IMR-90 (cell line): ENCODE results near the gene VPS26C. TPM values are rescaled to one million over a fixed set of nuclear protein-coding genes. Genes with fewer than 3 reads are reported as not detected.
A peak's percentile ranks its signal among the peaks of the same experiment; 100 is the strongest.

Source experiments
- ATAC-seq: fragments of 200-7000 bp; cut with Tn5 transposase; 2 replicates; pipeline ENCODE4 v1.9.1; 2020; ENCODE audit warnings: low read depth, mild to moderate bottlenecking, moderate library complexity
- BruUV-seq: library from RNA; stranded (reverse); fragments of 400-500 nt; replicated peaks from 2 replicates; lab custom pipeline; 2021; lab: Mats Ljungman, UMichigan
- CTCF ChIA-PET: fragments of 300-600 bp; formaldehyde crosslinking; extraction: SDS; loops from one replicate; lab custom pipeline; 2021; ENCODE audit warnings: antibody characterized with exemption; lab: Yijun Ruan, JAX
- POLR2A ChIA-PET: fragments of 300-600 bp; sonication (Branson Sonifier 250); formaldehyde crosslinking; loops from one replicate; lab custom pipeline; 2022; ENCODE audit warnings: antibody characterized with exemption; ENCODE audit not compliant: unreplicated experiment; lab: Charles Lee
- DNase-seq: peaks from one replicate; pipeline ENCODE4 v3.0.0; 2013
- H2AFZ ChIP-seq: replicated peaks from 2 replicates; pipeline ENCODE3; 2013; ENCODE audit warnings: low read length, mild to moderate bottlenecking; ENCODE audit not compliant: poor library complexity
- H2AK5ac ChIP-seq: 2 replicates; pipeline ENCODE4 v1.6.1; 2013; ENCODE audit warnings: low read depth, low read length, inconsistent platforms
- H2AK9ac ChIP-seq: replicated peaks from 2 replicates; pipeline ENCODE3; 2013; ENCODE audit warnings: mild to moderate bottlenecking, low read depth, low read length, moderate library complexity; ENCODE audit not compliant: poor library complexity
- H2BK120ac ChIP-seq: 2 replicates; pipeline ENCODE4 v1.6.1; 2013; ENCODE audit warnings: low read depth, low read length, inconsistent platforms
- H2BK15ac ChIP-seq: 3 replicates; pipeline ENCODE4 v1.6.1; 2013; ENCODE audit warnings: low read depth, low read length, inconsistent platforms
- H2BK20ac ChIP-seq: 2 replicates; pipeline ENCODE4 v1.6.1; 2013; ENCODE audit warnings: low read depth, mild to moderate bottlenecking, inconsistent platforms, low read length, moderate library complexity
- H2BK5ac ChIP-seq: 2 replicates; pipeline ENCODE4 v1.6.1; 2013; ENCODE audit warnings: mild to moderate bottlenecking, low read depth, low read length, inconsistent platforms; ENCODE audit not compliant: poor library complexity, severe bottlenecking
- H3K14ac ChIP-seq: replicated peaks from 2 replicates; pipeline ENCODE4 v1.6.1; 2013; ENCODE audit warnings: low read depth, low read length, inconsistent platforms
- H3K18ac ChIP-seq: 2 replicates; pipeline ENCODE4 v1.6.1; 2013; ENCODE audit warnings: low read depth, low read length, control low read depth
- H3K23ac ChIP-seq: 2 replicates; pipeline ENCODE4 v1.6.1; 2013; ENCODE audit warnings: low read depth, low read length, inconsistent platforms
- H3K27ac ChIP-seq: 2 replicates; pipeline ENCODE4 v1.5.1; 2013; ENCODE audit warnings: mild to moderate bottlenecking, control low read depth, low read length; ENCODE audit not compliant: insufficient read depth
- H3K27me3 ChIP-seq: 2 replicates; pipeline ENCODE4 v1.6.1; 2013; ENCODE audit warnings: low read length; ENCODE audit not compliant: control insufficient read depth, insufficient read depth
- H3K36me3 ChIP-seq: 2 replicates; pipeline ENCODE4 v1.6.1; 2013; ENCODE audit warnings: low read length, mixed read lengths; ENCODE audit not compliant: control insufficient read depth, insufficient read depth
- H3K4ac ChIP-seq: 2 replicates; pipeline ENCODE4 v1.6.1; 2013; ENCODE audit warnings: low read depth, low read length, inconsistent platforms
- H3K4me1 ChIP-seq: 2 replicates; pipeline ENCODE4 v1.6.1; 2013; ENCODE audit warnings: low read length, mixed read lengths; ENCODE audit not compliant: control insufficient read depth, insufficient read depth
- H3K4me2 ChIP-seq: 2 replicates; pipeline ENCODE4 v1.6.1; 2013; ENCODE audit warnings: low read depth, mild to moderate bottlenecking, control low read depth, low read length, moderate library complexity
- H3K4me3 ChIP-seq: 2 replicates; pipeline ENCODE4 v1.5.1; 2013; ENCODE audit warnings: low read depth, mild to moderate bottlenecking, control low read depth, low read length, moderate library complexity; ENCODE audit not compliant: insufficient read depth
- H3K56ac ChIP-seq: 2 replicates; pipeline ENCODE4 v1.6.1; 2013; ENCODE audit warnings: low read length, inconsistent platforms; ENCODE audit not compliant: insufficient read depth; ENCODE audit errors: extremely low read depth
- H3K79me1 ChIP-seq, 2 experiments: 2 replicates each; pipeline ENCODE4 v1.6.1; 2013; ENCODE audit warnings: low read length in 2 of 2, inconsistent platforms in 1 of 2, low read depth in 1 of 2
- H3K9ac ChIP-seq: 2 replicates; pipeline ENCODE4 v1.6.1; 2013; ENCODE audit warnings: low read depth, low read length, control low read depth
- H3K9me1 ChIP-seq: 2 replicates; pipeline ENCODE4 v1.6.1; 2013; ENCODE audit warnings: low read length, inconsistent platforms; ENCODE audit not compliant: insufficient read depth
- H3K9me3 ChIP-seq: 2 replicates; pipeline ENCODE4 v1.6.1; 2013; ENCODE audit warnings: low read length; ENCODE audit not compliant: control insufficient read depth, insufficient read depth
- H4K20me1 ChIP-seq: 2 replicates; pipeline ENCODE4 v1.6.1; 2013; ENCODE audit warnings: low read length, inconsistent platforms; ENCODE audit not compliant: insufficient read depth
- H4K5ac ChIP-seq: 2 replicates; pipeline ENCODE4 v1.6.1; 2013; ENCODE audit warnings: mild to moderate bottlenecking, low read depth, low read length, control low read depth
- H4K8ac ChIP-seq, 2 experiments: 2 replicates each; pipeline ENCODE4 v1.6.1; 2013; ENCODE audit warnings: low read depth in 2 of 2, low read length in 2 of 2, control low read depth in 1 of 2, inconsistent platforms in 1 of 2
- H4K91ac ChIP-seq: 2 replicates; pipeline ENCODE4 v1.6.1; 2013; ENCODE audit warnings: low read depth, low read length, inconsistent platforms; ENCODE audit not compliant: insufficient read depth
- BHLHE40 ChIP-seq: fragments of 150-350 bp; IDR thresholded peaks from 2 replicates; pipeline ENCODE4 v1.6.1; 2016; ENCODE audit warnings: mild to moderate bottlenecking, low read depth, low read length
- CEBPB ChIP-seq: IDR thresholded peaks from 2 replicates; pipeline ENCODE4 v1.6.1; 2012; ENCODE audit warnings: low read depth, low read length, improper control_type of control experiment
- CHD1 ChIP-seq: IDR thresholded peaks from 2 replicates; pipeline ENCODE4 v1.6.1; 2012; ENCODE audit warnings: low read depth, low read length, improper control_type of control experiment
- FOS ChIP-seq: fragments of 150-350 bp; IDR thresholded peaks from 2 replicates; pipeline ENCODE4 v1.6.1; 2016; ENCODE audit warnings: low read depth, low read length
- MAFK ChIP-seq: IDR thresholded peaks from 2 replicates; pipeline ENCODE4 v1.6.1; 2012; ENCODE audit warnings: low read depth, low read length, improper control_type of control experiment
- MAZ ChIP-seq: IDR thresholded peaks from 2 replicates; pipeline ENCODE4 v1.6.1; 2012; ENCODE audit warnings: low read depth, mild to moderate bottlenecking, low read length, improper control_type of control experiment, moderate library complexity, borderline replicate concordance
- NFE2L2 ChIP-seq: fragments of 150-350 bp; IDR thresholded peaks from 2 replicates; pipeline ENCODE4 v1.6.1; 2016; ENCODE audit warnings: low read depth, mild to moderate bottlenecking, low read length
- RAD21 ChIP-seq: IDR thresholded peaks from 2 replicates; pipeline ENCODE4 v1.6.1; 2012; ENCODE audit warnings: low read length, improper control_type of control experiment
- RCOR1 ChIP-seq: IDR thresholded peaks from 2 replicates; pipeline ENCODE4 v1.6.1; 2012; ENCODE audit warnings: mild to moderate bottlenecking, low read length, improper control_type of control experiment; ENCODE audit not compliant: insufficient replicate concordance
- RFX5 ChIP-seq: IDR thresholded peaks from 2 replicates; pipeline ENCODE4 v1.8.0; 2012; ENCODE audit warnings: low read depth, mild to moderate bottlenecking, low read length, moderate library complexity
- SMC3 ChIP-seq: fragments of 150-350 bp; IDR thresholded peaks from 2 replicates; pipeline ENCODE4 v1.6.1; 2016; ENCODE audit warnings: low read depth, mild to moderate bottlenecking, antibody characterized with exemption, low read length, moderate library complexity
- WGBS, 2 experiments: methylation state at CpG; one replicate each; pipeline versions ENCODE4 v1.1.5 to v1.1.7; 2013; ENCODE audit warnings: missing lambda C conversion rate in 2 of 2; ENCODE audit not compliant: insufficient read length in 1 of 2; ENCODE audit errors: extremely low coverage in 2 of 2; 5-methylcytosine and 5-hydroxymethylcytosine counted together
- dilution Hi-C: fragments of 300-500 bp; cut with HindIII; formaldehyde crosslinking; loops from one replicate; pipeline ENCODE4 v1.14.3; 2018; ENCODE audit warnings: low sequenced_read_pairs; ENCODE audit not compliant: unreplicated experiment
- in situ Hi-C: fragments of 300-500 bp; cut with MboI; formaldehyde crosslinking; loops from 3 replicates; pipeline ENCODE4 v1.14.3; 2019; ENCODE audit warnings: low sequenced_read_pairs, inconsistent platforms, mixed read lengths
- intact Hi-C: fragments of 100-400 bp; cut with micrococcal nuclease; formaldehyde crosslinking; loops from 2 replicates; pipeline ENCODE4 v1.10.0; 2022
- polyA plus RNA-seq, 3 experiments: library from polyadenylated mRNA; depleted of rRNA; stranded (reverse); fragments of >200 nt; gene quantifications; 2 replicates each; pipeline ENCODE4 v1.2.3, GENCODE V29; 2012; ENCODE audit warnings: low replicate concordance in 1 of 3
- total RNA-seq: library from RNA; depleted of rRNA; stranded (reverse); fragments of >200 nt; gene quantifications from 2 replicates; pipeline ENCODE4 v1.2.3, GENCODE V29; 2012
- TF ChIP-seq, protein P1 (sequence below): fragments of 150-350 bp; IDR thresholded peaks from 2 replicates; pipeline ENCODE4 v1.6.1; 2017; ENCODE audit warnings: mild to moderate bottlenecking, antibody characterized with exemption, low read length, low read depth
- TF ChIP-seq, protein P2 (sequence below): conservative IDR thresholded peaks from 2 replicates; pipeline ENCODE4 v1.5.1; 2012; ENCODE audit warnings: mild to moderate bottlenecking, low read depth, low read length, improper control_type of control experiment
- TF ChIP-seq, protein P3 (sequence below): fragments of 150-350 bp; IDR thresholded peaks from 2 replicates; pipeline ENCODE4 v1.6.1; 2016; ENCODE audit warnings: low read depth, mild to moderate bottlenecking, low read length, moderate library complexity, borderline replicate concordance

VPS26C gene
- total and polyA plus RNA-seq, 2 of the 4 experiments (the other 2 are of a cell fraction) = 30.0 to 36.6 TPM

DNA sequence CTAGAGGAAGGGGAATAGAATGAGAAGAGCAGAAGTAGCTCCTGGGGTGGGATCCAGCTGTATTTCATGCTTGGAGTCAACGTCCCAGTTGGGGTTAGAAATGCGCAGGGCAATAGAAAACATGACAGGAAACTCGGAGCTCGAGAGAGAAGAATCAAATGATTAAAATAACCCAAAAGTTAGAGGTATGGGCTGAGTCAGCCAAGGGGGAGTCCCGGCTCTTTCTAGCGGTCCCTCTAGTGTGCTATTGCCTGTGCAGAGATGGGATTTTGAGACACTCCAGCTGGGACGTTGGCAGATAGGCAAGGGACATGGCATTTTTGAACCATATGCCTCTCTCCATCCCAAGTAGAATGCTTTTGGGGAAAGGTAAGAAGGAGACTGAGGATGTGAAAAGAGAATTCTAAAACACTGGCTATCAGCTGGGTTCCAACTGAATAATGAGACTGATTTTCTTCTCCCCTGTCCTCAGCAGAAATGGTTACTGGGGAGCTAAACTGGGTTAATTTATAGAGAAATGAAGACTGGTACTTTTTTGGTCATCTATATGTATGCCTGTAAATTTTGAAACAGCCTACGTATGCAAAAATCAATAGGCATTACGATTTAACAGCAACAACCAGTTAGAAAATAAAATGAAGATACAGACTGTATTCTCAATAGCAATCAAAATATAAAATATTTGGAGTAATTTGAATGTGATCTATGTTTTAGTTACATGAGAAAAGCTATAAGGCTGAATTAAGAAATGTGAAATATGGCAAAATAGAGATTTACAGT is 7.0 kb upstream of the VPS26C start:
- no peak overlapping the region for H3K9ac ChIP-seq
- H3K23ac ChIP-seq = no peak overlapping the region
- ATAC-seq = no peak
- H3K27ac ChIP-seq = no peak overlapping the region
- H3K36me3 ChIP-seq = no peaks in the 10 kb centered on the region
- peak overlapping the region; percentile 10 for H3K4me2 ChIP-seq
- H3K18ac ChIP-seq = no peak overlapping the region
- H4K5ac ChIP-seq = no peak overlapping the region
- 15% methylated on average over 3 of the region's 9 CpGs; no CpG with 5 or more reads in 1 of the 2 experiments for WGBS, 2 experiments
- no peak overlapping the region for H3K4ac ChIP-seq
- POLR2A ChIA-PET = no interaction called here
- H3K9me3 ChIP-seq = no peaks in the 10 kb centered on the region
- dilution Hi-C loops = no loop called here
- H2BK20ac ChIP-seq = no peak overlapping the region
- H2AFZ ChIP-seq = peak overlapping the region; percentile 79
- H4K91ac ChIP-seq = no peak overlapping the region
- no peak overlapping the region for H2AK9ac ChIP-seq
- no peak overlapping the region for H2BK120ac ChIP-seq
- no peak overlapping the region for H4K8ac ChIP-seq
- H2BK15ac ChIP-seq = no peak overlapping the region
- BruUV-seq = no TSS peak
- no peak overlapping the region for H3K56ac ChIP-seq
- H3K4me1 ChIP-seq = peaks cover 2% of the 10 kb centered on the region; the same call in 1 of the 2 replicates
- H3K9me1 ChIP-seq = peaks cover 2% of the 10 kb centered on the region; the same call in 1 of the 2 replicates
- intact Hi-C loops = loop anchor here (10.0 kb wide), 1 partner anchor 51 kb away; no protein-coding TSS in a partner anchor
- DNase-seq = no peak
- H3K79me1 ChIP-seq = peaks cover 0 to 4% of the 10 kb centered on the region in 2 experiments; a peak in 2 of 4 replicates
- H2AK5ac ChIP-seq = no peak overlapping the region
- H3K27me3 ChIP-seq = 0 out of 2 replicates have a peak, but pooled peaks cover 1% of the 10 kb centered on the region
- no peak overlapping the region for H3K4me3 ChIP-seq
- CTCF ChIA-PET = no interaction called here
- H3K14ac ChIP-seq = no peak overlapping the region
- in situ Hi-C loops = loop anchor here (25.0 kb wide), 1 partner anchor 188 kb away; no protein-coding TSS in a partner anchor
- no peak overlapping the region for H2BK5ac ChIP-seq
- no peaks in the 10 kb centered on the region for H4K20me1 ChIP-seq
- TF ChIP-seq NFE2L2 (no peak), FOS (no peak), SMC3 (no peak), MAZ (no peak), CEBPB (no peak), MAFK (no peak), RFX5 (no peak), RCOR1 (no peak), RAD21 (no peak), CHD1 (no peak), BHLHE40 (no peak)
- TF ChIP-seq, protein P1, sequence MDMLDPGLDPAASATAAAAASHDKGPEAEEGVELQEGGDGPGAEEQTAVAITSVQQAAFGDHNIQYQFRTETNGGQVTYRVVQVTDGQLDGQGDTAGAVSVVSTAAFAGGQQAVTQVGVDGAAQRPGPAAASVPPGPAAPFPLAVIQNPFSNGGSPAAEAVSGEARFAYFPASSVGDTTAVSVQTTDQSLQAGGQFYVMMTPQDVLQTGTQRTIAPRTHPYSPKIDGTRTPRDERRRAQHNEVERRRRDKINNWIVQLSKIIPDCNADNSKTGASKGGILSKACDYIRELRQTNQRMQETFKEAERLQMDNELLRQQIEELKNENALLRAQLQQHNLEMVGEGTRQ = no peak
- TF ChIP-seq, protein P2, sequence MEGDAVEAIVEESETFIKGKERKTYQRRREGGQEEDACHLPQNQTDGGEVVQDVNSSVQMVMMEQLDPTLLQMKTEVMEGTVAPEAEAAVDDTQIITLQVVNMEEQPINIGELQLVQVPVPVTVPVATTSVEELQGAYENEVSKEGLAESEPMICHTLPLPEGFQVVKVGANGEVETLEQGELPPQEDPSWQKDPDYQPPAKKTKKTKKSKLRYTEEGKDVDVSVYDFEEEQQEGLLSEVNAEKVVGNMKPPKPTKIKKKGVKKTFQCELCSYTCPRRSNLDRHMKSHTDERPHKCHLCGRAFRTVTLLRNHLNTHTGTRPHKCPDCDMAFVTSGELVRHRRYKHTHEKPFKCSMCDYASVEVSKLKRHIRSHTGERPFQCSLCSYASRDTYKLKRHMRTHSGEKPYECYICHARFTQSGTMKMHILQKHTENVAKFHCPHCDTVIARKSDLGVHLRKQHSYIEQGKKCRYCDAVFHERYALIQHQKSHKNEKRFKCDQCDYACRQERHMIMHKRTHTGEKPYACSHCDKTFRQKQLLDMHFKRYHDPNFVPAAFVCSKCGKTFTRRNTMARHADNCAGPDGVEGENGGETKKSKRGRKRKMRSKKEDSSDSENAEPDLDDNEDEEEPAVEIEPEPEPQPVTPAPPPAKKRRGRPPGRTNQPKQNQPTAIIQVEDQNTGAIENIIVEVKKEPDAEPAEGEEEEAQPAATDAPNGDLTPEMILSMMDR = no peak
- TF ChIP-seq, protein P3, sequence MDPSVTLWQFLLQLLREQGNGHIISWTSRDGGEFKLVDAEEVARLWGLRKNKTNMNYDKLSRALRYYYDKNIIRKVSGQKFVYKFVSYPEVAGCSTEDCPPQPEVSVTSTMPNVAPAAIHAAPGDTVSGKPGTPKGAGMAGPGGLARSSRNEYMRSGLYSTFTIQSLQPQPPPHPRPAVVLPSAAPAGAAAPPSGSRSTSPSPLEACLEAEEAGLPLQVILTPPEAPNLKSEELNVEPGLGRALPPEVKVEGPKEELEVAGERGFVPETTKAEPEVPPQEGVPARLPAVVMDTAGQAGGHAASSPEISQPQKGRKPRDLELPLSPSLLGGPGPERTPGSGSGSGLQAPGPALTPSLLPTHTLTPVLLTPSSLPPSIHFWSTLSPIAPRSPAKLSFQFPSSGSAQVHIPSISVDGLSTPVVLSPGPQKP = no peak
